BJ (cell line): Measurements from ENCODE around the gene DNAJC6. TPM values are rescaled to one million over a fixed set of nuclear protein-coding genes. Genes with fewer than 3 reads are reported as not detected.

Experiments
- CTCF ChIA-PET: fragments of 350-600 bp; formaldehyde crosslinking; extraction: SDS; loops from one replicate; lab custom pipeline; 2021; ENCODE audit warnings: antibody characterized with exemption, inconsistent platforms; lab: Yijun Ruan, JAX
- POLR2A ChIA-PET: fragments of 300-600 bp; sonication (Branson Sonifier 250); formaldehyde crosslinking; extraction: SDS; loops from one replicate; lab custom pipeline; 2021; ENCODE audit warnings: antibody characterized with exemption; lab: Charles Lee
- DNase-seq: peaks from one replicate; pipeline ENCODE4 v3.0.0-alpha.2; 2011; ENCODE audit warnings: low read depth
- H3K27me3 ChIP-seq: 2 replicates; pipeline ENCODE4 v1.6.0; 2011; ENCODE audit warnings: low read length; ENCODE audit not compliant: control insufficient read depth, insufficient read depth
- H3K36me3 ChIP-seq: 2 replicates; pipeline ENCODE4 v1.5.1; 2011; ENCODE audit warnings: low read length; ENCODE audit not compliant: control insufficient read depth, insufficient read depth
- H3K4me3 ChIP-seq: 2 replicates; pipeline ENCODE4 v1.5.1; 2011; ENCODE audit warnings: low read depth, mild to moderate bottlenecking, control low read depth, low read length
- polyA plus RNA-seq: library from polyadenylated mRNA; depleted of rRNA; stranded (reverse); fragments of >200 nt; gene quantifications from 2 replicates; pipeline ENCODE4 v1.2.3, GENCODE V29; 2011
- TF ChIP-seq, protein P1 (sequence below): IDR thresholded peaks from 2 replicates; pipeline ENCODE4 v1.5.1; 2011; ENCODE audit warnings: low read depth, mild to moderate bottlenecking, control low read depth, inconsistent platforms, low read length, moderate library complexity; ENCODE audit not compliant: insufficient read depth

Gene DNAJC6
- polyA plus RNA-seq, 1 experiment = 10.5 TPM

DNA sequence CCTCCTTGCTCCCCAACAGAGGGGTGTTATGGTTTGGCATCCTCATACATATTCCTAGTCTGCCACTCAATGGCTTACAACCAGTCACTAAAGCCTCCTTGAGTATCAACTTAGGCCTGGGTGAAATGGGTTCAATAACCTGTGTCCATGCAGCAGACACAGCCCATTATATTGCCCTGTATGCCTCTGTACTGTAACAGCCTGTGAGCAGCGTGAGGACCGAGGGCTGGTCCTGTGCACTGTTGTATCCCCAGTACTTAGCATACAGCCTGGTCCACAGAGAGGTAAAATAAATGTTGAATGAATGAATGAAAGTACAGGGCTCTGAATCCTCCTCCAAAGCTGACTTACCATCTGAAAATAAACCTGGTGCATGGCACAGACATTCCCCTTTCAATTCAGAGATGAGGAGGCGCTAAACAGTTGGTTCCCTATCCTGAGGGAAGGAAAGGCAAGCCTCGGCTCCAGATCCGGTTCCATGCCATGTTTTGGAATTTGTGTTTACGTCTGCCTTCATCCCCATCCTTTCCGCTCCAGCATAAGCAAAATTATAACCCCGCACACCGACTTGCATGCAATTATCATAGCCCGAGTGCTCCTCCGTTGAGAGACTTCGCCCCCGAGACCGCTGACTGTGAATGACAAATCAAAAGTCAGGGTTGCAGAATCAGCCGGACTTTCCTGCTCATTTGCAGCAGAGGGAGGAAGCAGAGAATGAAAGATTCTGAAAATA, 45.0 kb upstream of the DNAJC6 start:
- Histone ChIP-seq H3K4me3 (peak overlapping the region; percentile 38), H3K27me3 (no peaks in the 10 kb centered on the region), H3K36me3 (no peaks in the 10 kb centered on the region)
- DNase-seq = no peak
- CTCF ChIA-PET = interaction anchor here (1.6 kb wide), 1 partner anchor 423 kb away, joined by 4 read pairs; no protein-coding TSS in a partner anchor
- TF ChIP-seq, protein P1, sequence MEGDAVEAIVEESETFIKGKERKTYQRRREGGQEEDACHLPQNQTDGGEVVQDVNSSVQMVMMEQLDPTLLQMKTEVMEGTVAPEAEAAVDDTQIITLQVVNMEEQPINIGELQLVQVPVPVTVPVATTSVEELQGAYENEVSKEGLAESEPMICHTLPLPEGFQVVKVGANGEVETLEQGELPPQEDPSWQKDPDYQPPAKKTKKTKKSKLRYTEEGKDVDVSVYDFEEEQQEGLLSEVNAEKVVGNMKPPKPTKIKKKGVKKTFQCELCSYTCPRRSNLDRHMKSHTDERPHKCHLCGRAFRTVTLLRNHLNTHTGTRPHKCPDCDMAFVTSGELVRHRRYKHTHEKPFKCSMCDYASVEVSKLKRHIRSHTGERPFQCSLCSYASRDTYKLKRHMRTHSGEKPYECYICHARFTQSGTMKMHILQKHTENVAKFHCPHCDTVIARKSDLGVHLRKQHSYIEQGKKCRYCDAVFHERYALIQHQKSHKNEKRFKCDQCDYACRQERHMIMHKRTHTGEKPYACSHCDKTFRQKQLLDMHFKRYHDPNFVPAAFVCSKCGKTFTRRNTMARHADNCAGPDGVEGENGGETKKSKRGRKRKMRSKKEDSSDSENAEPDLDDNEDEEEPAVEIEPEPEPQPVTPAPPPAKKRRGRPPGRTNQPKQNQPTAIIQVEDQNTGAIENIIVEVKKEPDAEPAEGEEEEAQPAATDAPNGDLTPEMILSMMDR = no peak
- POLR2A ChIA-PET = no interaction called here

DNA sequence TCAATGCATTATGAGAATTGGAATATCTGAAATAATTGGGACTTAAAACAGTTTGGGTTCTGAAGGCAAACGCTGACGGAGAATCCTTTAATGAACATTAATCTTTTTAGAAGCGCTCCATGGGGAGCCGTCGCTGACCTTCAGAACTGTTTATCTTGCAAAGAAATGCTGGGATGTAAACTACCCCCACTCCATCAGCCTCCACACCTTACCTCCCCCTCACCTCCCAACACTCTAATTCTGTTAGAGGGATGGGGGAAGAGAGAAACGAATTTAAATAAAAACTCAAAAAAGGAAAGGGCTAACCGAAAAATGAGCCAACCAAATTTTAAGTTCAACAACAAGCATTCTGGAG, 44.1 kb upstream of the DNAJC6 start:
- Histone ChIP-seq H3K27me3 (no peaks in the 10 kb centered on the region), H3K36me3 (no peaks in the 10 kb centered on the region), H3K4me3 (peak overlapping the region; percentile 46)
- no peak for DNase-seq
- TF ChIP-seq, protein P1 = no peak
- POLR2A ChIA-PET = interaction anchor here (0.7 kb wide), 1 partner anchor 993 kb away, joined by 8 read pairs; no protein-coding TSS in a partner anchor
- CTCF ChIA-PET = no interaction called here

DNA sequence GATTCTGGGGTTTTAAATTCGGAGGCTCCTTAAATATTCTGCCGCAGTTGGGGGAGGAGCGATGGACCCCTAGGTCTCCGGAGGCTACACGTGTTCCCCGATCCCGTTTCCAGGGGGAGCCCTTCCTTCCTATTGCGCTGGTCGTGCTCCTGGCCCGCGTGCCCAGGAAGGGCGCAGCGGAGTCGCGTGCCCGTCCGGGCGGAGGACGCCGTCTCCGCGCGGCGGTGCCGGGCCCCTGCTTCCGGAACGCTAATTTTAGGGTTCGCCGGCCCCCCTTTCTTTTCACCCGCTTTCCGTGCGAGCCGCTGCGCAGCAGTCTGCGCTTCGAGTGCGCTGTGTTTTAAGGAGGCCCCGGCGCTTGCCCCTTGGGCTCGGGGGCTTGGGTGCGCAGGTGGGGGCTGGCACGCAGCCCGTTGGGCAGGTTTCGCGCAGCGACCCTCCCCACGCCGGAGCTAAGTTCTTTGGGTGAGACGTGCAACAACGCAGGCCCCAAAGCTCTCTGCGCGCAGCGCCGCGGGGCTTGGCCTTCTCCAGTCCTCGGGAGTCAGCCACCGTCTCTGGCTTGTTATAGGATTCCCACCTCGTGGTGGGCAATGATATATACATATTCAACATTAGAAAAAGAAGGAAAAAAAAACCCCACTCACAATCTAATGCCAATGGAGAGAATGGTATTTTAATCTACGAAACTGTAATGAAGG, 43.5 kb upstream of the DNAJC6 start:
- ChIA-PET POLR2A (interaction anchor here (0.7 kb wide), 1 partner anchor 993 kb away, joined by 8 read pairs; no protein-coding TSS in a partner anchor), CTCF (interaction anchor here (0.7 to 1.4 kb wide), 3 partner anchors 12 to 26 kb away, joined by 3 to 8 read pairs (median 3); no protein-coding TSS in a partner anchor)
- Histone ChIP-seq H3K27me3 (no peaks in the 10 kb centered on the region), H3K36me3 (no peaks in the 10 kb centered on the region), H3K4me3 (peak overlapping the region; percentile 46)
- DNase-seq = no peak
- TF ChIP-seq, protein P1 = peak; percentile 53

DNA sequence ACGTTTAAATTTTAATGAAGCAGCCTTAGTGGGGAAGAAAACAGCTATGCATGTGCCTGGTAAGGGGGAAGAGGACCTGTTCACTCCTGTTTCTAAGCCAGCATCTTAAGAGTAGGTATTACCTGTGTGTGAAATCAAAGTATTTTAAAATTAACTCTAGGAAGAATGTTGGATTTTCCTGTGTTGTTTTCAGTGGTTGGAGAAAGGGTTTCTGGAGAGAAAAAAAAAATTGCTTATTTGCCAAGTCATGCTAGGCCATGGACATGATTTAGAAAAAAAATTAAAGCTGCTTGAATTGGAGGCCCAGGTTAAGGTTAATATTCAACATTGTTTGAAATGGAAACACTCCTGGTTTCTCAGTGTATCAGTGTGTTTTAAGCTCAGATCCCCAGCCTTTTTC, 42.9 kb upstream of the DNAJC6 start:
- no peaks in the 10 kb centered on the region for H3K36me3 ChIP-seq
- no peak overlapping the region for H3K4me3 ChIP-seq
- DNase-seq = no peak
- POLR2A ChIA-PET = no interaction called here
- H3K27me3 ChIP-seq = no peaks in the 10 kb centered on the region
- TF ChIP-seq, protein P1 = no peak
- CTCF ChIA-PET = interaction anchor here (0.6 to 1.4 kb wide), 4 partner anchors 8 to 25 kb away, joined by 3 to 8 read pairs (median 3); no protein-coding TSS in a partner anchor

DNA sequence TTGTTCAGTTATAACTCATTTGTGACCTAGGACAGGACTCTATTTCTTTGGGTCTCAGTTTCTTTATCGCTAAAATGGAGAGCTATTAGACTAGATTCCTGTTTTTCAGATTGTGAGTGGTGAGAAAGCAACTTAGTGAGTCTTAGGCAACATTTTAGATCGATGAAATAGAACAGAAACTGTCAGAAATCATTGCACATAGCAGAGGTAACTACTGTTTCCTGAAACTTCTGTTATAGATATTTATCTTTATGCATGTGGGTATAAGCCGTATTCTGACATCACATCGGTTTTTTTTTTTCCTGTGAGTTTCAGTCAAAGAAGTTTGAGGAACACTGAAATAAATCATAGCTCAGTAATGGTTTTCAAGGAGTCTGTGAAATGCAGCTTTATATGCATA, 42.1 kb upstream of the DNAJC6 start:
- ChIA-PET POLR2A (no interaction called here), CTCF (no interaction called here)
- no peak overlapping the region for H3K4me3 ChIP-seq
- no peak for DNase-seq
- TF ChIP-seq, protein P1 = no peak
- no peaks in the 10 kb centered on the region for H3K27me3 ChIP-seq
- H3K36me3 ChIP-seq = no peaks in the 10 kb centered on the region
